ENCODE results near the gene ZAP70. TPM values are rescaled to one million over a fixed set of nuclear protein-coding genes. Genes with fewer than 3 reads are reported as not detected.
A peak's percentile ranks its signal among the peaks of the same experiment; 100 is the strongest.

ZAP70 gene
- total and polyA plus RNA-seq, 10 of the 15 experiments (the other 5 are each of a cell fraction or from before 2014, with no cell fraction given) = 0.18 to 2.9 (median 1.2) TPM; not detected in 1

DNA sequence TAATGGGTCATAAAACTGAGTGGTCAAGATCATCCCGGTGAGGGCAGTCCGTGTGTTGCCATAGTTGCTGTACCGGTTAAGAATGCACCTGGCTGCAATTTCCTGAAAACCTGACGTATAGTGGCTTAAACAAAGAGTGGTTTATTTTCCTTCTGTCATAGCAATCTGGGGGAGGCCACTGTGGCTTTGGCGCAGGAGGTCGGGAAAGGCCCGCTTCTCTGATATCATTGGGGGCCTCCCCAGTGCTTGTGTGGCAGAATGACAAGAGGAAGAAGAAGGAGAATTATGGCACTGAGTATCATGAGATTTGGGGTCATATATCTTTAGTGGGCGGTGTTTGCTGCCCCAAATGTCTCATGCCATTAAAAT is 39.5 kb upstream of the ZAP70 start (continued):
- no peak for TF ChIP-seq EZH2 (IDR thresholded peaks at IDR 0.05; ENCODE audit: borderline replicate concordance, control insufficient read depth, low read depth, low read length)
- no peak for TF ChIP-seq RCOR1 (conservative IDR thresholded peaks at IDR 0.05; ENCODE audit: low read depth, low read length)
- TF ChIP-seq RAD21 (IDR thresholded peaks at IDR 0.05; ENCODE audit: insufficient read depth, low read depth, low read length) = no peak
- TF ChIP-seq, protein P1, sequence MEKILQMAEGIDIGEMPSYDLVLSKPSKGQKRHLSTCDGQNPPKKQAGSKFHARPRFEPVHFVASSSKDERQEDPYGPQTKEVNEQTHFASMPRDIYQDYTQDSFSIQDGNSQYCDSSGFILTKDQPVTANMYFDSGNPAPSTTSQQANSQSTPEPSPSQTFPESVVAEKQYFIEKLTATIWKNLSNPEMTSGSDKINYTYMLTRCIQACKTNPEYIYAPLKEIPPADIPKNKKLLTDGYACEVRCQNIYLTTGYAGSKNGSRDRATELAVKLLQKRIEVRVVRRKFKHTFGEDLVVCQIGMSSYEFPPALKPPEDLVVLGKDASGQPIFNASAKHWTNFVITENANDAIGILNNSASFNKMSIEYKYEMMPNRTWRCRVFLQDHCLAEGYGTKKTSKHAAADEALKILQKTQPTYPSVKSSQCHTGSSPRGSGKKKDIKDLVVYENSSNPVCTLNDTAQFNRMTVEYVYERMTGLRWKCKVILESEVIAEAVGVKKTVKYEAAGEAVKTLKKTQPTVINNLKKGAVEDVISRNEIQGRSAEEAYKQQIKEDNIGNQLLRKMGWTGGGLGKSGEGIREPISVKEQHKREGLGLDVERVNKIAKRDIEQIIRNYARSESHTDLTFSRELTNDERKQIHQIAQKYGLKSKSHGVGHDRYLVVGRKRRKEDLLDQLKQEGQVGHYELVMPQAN (conservative IDR thresholded peaks at IDR 0.05) = no peak
- TF ChIP-seq ASH2L (IDR thresholded peaks at IDR 0.05; ENCODE audit: borderline replicate concordance, low read depth) = no peak
- TF ChIP-seq NFYB (IDR thresholded peaks at IDR 0.05; ENCODE audit: insufficient read depth, low read depth, low read length) = no peak
- TF ChIP-seq, protein P2, sequence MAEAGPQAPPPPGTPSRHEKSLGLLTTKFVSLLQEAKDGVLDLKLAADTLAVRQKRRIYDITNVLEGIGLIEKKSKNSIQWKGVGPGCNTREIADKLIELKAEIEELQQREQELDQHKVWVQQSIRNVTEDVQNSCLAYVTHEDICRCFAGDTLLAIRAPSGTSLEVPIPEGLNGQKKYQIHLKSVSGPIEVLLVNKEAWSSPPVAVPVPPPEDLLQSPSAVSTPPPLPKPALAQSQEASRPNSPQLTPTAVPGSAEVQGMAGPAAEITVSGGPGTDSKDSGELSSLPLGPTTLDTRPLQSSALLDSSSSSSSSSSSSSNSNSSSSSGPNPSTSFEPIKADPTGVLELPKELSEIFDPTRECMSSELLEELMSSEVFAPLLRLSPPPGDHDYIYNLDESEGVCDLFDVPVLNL (IDR thresholded peaks at IDR 0.05; ENCODE audit: low read depth, low read length) = no peak
- TF ChIP-seq NFXL1 (IDR thresholded peaks at IDR 0.05; ENCODE audit: borderline replicate concordance) = no peak
- TF ChIP-seq CBFB (IDR thresholded peaks at IDR 0.05; ENCODE audit: low read depth) = no peak
- no peak for TF ChIP-seq ZSCAN29 (IDR thresholded peaks at IDR 0.05)
- no peak; the same call in 1 of the 2 replicates for TF ChIP-seq PKNOX1 (IDR thresholded peaks at IDR 0.05)
- TF ChIP-seq CBX3 (IDR thresholded peaks at IDR 0.05; ENCODE audit: borderline replicate concordance, low read depth) = no peak
- TF ChIP-seq, protein P3, sequence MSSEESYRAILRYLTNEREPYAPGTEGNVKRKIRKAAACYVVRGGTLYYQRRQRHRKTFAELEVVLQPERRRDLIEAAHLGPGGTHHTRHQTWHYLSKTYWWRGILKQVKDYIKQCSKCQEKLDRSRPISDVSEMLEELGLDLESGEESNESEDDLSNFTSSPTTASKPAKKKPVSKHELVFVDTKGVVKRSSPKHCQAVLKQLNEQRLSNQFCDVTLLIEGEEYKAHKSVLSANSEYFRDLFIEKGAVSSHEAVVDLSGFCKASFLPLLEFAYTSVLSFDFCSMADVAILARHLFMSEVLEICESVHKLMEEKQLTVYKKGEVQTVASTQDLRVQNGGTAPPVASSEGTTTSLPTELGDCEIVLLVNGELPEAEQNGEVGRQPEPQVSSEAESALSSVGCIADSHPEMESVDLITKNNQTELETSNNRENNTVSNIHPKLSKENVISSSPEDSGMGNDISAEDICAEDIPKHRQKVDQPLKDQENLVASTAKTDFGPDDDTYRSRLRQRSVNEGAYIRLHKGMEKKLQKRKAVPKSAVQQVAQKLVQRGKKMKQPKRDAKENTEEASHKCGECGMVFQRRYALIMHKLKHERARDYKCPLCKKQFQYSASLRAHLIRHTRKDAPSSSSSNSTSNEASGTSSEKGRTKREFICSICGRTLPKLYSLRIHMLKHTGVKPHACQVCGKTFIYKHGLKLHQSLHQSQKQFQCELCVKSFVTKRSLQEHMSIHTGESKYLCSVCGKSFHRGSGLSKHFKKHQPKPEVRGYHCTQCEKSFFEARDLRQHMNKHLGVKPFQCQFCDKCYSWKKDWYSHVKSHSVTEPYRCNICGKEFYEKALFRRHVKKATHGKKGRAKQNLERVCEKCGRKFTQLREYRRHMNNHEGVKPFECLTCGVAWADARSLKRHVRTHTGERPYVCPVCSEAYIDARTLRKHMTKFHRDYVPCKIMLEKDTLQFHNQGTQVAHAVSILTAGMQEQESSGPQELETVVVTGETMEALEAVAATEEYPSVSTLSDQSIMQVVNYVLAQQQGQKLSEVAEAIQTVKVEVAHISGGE (CRISPR knock-in tag; IDR thresholded peaks at IDR 0.05) = no peak
- no peak for TF ChIP-seq RFX5 (IDR thresholded peaks at IDR 0.05; ENCODE audit: low read depth, low read length)
- no peak for TF ChIP-seq SMAD1 (IDR thresholded peaks at IDR 0.05; ENCODE audit: low read depth, partially characterized antibody)
- TF ChIP-seq BCL3 (IDR thresholded peaks at IDR 0.05; ENCODE audit: borderline replicate concordance, insufficient read depth, low read depth, low read length, poor library complexity, severe bottlenecking) = peak; percentile 59
- TF ChIP-seq YY1 (IDR thresholded peaks at IDR 0.05; ENCODE audit: low read depth, low read length) = no peak
- no peak for TF ChIP-seq EGR1 (IDR thresholded peaks at IDR 0.05; ENCODE audit: borderline replicate concordance in 1 of 2, low read depth in 2 of 2, low read length in 2 of 2)
- no peak for TF ChIP-seq NR2C1 (IDR thresholded peaks at IDR 0.05)
- TF ChIP-seq TAF1 (IDR thresholded peaks at IDR 0.05; ENCODE audit: borderline replicate concordance, low read depth, low read length) = no peak
- no peak for TF ChIP-seq SREBF1 (IDR thresholded peaks at IDR 0.05; ENCODE audit: low read length)
- no peak for TF ChIP-seq POU2F2 (IDR thresholded peaks at IDR 0.05; ENCODE audit: borderline replicate concordance, low read depth, low read length)
- no peak for TF ChIP-seq MYB (IDR thresholded peaks at IDR 0.05; ENCODE audit: borderline replicate concordance, low read depth, low read length)
